GM18909 (cell line): ENCODE data around the gene COL6A1.
"Not testable (repeated sequence)": the region's sequence is repeated elsewhere in the genome, so short reads cannot be mapped to it uniquely, and the experiment has no call there.

Experiments
- ATAC-seq: cut with Tn5 transposase; IDR thresholded peaks from one replicate; pipeline ENCODE4 v1.9.1; 2021; ENCODE audit warnings: mild to moderate bottlenecking; ENCODE audit not compliant: unreplicated experiment, poor library complexity

Gene COL6A1

GRCh38 chr21:45944601-45945000 is 37.0 kb upstream of the COL6A1 start:
- no peak for ATAC-seq

- no peak for ATAC-seq
Observed at GRCh38 chr21:45945066-45945867, 36.3 kb upstream of the COL6A1 start.

- no peak for ATAC-seq
Observed at GRCh38 chr21:45945868-45946210, 35.7 kb upstream of the COL6A1 start.

GRCh38 chr21:45947296-45947695 is 34.3 kb upstream of the COL6A1 start:
- ATAC-seq = no peak

- no peak for ATAC-seq
Observed at GRCh38 chr21:45947716-45948255, 33.8 kb upstream of the COL6A1 start.

- no peak for ATAC-seq
Observed at GRCh38 chr21:45948576-45949141, 32.9 kb upstream of the COL6A1 start.

- ATAC-seq = no peak
Observed at GRCh38 chr21:45949928-45950739, 31.4 kb upstream of the COL6A1 start.

- no peak for ATAC-seq
Observed at GRCh38 chr21:45950740-45951515, 30.6 kb upstream of the COL6A1 start.

GRCh38 chr21:45951676-45952075 is 29.9 kb upstream of the COL6A1 start:
- ATAC-seq = no peak

GRCh38 chr21:45952527-45952926 is 29.0 kb upstream of the COL6A1 start:
- not testable (repeated sequence) for ATAC-seq

- no peak for ATAC-seq
Observed at GRCh38 chr21:45952974-45953373, 28.6 kb upstream of the COL6A1 start.

GRCh38 chr21:45954261-45954660 is 27.3 kb upstream of the COL6A1 start:
- no peak for ATAC-seq

GRCh38 chr21:45954921-45955320 is 26.6 kb upstream of the COL6A1 start:
- ATAC-seq = no peak

- ATAC-seq = no peak
Observed at GRCh38 chr21:45957551-45957950, 24.0 kb upstream of the COL6A1 start.

- ATAC-seq = no peak
Observed at GRCh38 chr21:45957981-45958600, 23.5 kb upstream of the COL6A1 start.

GRCh38 chr21:45959182-45959581 is 22.4 kb upstream of the COL6A1 start:
- no peak for ATAC-seq

GRCh38 chr21:45959779-45960390 is 21.7 kb upstream of the COL6A1 start:
- no peak for ATAC-seq

GRCh38 chr21:45961408-45961807 is 20.2 kb upstream of the COL6A1 start:
- not testable (repeated sequence) for ATAC-seq

- ATAC-seq = no peak
Observed at GRCh38 chr21:45962531-45963231, 18.9 kb upstream of the COL6A1 start.
